ENCODE results near the gene ABHD11.
"Not testable (repeated sequence)": the region's sequence is repeated elsewhere in the genome, so short reads cannot be mapped to it uniquely, and the experiment has no call there.

Gene ABHD11

DNA sequence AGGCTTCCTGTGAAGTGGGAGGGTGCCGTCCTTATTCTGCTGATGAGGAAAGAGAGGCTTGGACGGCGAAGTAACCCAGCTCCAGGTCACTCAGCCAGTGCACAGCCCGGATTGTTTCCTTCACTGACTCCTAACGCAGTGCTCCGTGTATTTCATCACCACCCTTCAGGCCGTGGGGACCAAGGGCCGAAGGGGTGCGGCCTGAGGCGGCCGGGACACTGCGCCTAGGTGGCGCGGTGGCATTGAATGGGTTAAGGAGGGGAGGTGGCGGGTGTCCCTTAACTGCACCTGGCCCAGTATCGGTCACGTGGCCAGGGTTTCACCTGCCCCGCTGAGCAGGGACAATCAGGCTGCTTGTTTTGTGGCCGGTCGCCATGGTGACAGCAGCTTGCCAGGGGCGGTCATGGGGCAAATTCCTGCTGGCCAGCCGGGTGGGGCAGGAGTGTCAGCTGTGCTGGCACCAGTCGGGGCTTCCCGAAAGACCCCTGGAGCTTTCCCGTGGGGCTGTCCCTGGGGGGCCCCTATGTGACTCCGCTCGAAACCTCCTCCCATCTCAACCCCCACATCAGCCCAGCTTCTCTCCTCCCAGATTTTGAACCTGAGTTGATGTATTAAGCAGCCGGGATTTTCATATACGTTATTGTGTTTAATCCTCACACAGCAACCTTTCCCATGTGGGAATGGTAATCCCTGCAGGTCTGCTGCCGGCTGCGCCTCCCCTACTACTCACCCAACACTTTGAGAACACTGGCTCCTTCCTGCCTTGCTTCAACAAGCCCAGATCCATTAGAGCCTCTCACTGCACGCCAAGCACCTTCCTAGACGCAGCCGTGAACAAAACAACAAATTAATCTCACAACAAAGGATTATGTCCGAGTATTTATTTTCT is 4.4 kb upstream of the ABHD11 start:
- no peak for DNase-seq

DNA sequence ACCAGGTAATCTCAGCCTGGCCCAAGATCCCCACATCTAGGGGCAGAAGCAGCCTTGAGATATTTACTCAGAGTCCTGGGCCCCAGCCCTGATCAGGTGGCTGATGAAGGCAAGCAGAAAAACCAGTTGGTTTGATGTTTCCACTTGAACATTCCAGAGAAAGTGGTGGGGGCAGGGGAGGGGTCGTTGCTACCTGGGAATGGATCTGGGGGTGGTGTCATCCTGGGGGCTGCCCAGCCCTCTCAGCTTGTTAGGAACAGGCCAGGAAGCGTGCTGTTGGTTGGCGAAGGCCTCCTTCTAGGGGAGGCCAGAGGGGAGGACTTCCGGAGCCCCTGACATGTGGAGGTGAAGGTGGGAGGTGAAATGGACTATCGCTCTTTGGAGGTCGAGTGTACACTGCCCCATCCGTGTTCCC is 3.7 kb upstream of the ABHD11 start:
- no peak for DNase-seq

DNA sequence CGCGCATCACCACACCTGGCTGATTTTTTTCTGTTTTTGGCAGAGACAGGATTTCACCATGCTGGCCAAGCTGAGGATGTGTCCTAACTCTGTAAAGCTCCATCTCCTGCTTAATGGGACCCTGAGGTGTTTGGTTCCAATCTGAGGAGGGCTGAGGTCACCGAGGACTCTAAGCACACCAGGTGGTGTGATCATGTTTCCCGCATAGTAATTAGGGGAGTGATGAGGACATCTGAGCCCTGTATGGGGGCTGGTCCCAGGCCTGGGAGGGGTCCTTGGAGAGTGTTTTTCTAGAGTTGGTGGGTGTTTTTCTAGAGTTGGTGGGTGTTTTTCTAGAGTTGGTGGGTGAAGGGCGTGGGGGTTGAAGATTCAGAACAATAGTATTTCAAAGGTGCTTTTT is 3.0 kb upstream of the ABHD11 start:
- no peak for DNase-seq

DNA sequence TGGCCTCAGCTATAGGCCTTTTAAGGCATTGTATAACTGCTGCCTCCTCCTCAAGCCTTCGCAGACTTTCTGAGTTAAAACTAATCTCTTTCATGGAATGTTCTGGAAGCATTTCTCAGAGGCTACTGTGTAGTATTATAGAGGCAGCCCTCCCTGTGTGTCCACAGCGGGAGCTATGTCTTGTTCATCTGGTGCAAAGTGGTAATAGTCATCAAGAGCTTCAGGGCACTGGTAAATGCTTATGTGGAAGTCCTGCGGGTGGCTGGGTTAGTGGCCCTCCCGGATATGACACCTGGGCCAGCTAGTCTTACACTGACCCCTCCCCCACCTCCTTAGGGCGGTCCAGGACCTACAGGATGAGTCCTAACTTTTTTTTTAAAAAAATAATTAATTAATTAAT is 2.2 kb upstream of the ABHD11 start:
- no peak for DNase-seq

DNA sequence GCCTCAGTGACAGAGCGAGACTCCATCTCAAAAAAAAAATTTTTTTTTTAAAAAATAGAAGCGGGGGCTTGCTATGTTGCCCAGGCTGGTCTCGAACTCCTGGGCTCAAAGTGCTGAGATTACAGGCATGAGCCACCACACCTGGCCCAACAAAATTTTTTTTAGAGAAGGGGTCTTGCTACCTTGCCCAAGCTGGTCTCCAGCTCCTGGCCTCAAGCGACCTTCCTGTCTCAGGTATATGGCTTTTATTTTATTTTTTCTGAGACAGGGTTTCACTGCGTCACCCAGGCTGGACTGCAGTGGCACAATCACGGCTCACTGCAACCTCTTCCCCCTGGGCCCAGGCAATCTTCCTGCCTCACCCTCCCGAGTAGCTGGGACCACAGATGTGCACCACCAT is 1.6 kb upstream of the ABHD11 start:
- DNase-seq, result no peak

DNA sequence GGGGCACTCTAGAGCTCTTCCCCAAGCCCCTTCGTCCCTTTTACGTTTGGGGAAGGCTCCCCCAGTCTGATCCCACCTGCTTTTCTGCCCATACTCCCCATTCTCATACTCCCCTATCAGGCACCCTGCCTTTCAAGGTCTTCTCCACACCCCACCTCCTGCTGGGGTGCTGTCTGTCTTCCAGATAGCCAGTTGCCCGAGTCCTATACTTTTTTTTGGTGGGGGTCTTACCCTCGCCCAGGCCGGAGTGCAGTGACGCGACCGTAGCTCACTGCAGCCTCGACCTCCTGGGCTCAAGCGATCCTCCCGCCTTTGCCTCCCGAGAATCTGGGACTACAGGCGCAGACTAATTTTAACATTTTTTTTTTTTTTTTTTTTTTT is 775 bp upstream of the ABHD11 start:
- no peak for DNase-seq

DNA sequence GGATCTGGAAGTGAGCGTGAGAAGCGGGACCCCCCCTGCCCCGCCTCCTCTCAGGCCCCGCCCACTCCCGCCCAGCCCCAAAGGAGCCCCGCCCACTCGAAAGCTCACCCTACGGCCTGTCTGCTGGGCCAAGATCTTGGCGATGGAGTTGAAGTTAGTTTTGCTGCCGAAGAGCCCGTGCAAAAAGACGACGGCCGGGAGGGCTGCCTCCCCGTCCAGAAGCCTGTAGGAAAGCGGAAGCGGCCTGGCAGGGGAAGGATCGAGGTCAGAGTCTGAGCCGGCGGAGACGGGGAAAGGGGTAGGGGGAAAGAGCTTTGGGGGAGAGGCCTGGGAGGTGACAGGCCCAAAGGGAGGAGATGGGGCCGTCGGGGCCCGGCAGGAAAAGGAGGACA is 386 bp downstream of the ABHD11 start:
- no peak for DNase-seq

DNA sequence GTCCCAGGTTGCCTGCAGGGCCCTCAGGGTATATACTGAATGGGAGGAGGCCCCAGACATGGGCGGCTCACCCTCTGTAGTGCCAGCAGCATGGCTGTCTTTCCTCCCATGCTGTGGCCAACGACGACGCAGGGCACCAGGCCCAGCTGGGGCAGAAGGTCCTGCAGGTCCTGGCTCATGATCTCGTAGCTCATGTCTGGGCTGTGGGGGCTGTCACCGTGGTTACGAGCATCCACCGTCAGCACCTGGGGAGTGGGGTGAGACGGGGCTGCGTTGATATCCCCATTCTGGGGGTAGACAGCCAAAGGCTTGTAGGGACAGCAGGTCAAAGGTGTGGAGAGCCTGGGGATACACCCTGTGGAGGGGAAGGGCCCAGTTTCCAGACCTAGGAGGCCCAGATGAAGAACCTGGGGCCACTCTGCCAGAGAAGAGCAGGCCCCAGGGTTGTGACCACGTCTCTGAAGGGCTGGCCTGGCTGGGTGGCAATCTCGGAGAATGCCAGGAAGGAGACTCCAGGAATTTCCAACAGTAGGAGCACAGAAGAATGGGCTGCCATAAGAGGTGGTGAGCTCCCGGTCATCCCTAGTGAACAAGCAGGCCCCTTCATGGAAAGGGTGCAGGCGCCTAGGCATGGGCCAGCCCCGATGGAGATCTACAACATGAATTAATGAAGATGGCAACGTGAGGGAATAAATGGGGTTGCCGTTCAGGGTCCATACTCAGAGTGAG is 947 bp downstream of the ABHD11 start:
- DNase-seq, result no peak

DNA sequence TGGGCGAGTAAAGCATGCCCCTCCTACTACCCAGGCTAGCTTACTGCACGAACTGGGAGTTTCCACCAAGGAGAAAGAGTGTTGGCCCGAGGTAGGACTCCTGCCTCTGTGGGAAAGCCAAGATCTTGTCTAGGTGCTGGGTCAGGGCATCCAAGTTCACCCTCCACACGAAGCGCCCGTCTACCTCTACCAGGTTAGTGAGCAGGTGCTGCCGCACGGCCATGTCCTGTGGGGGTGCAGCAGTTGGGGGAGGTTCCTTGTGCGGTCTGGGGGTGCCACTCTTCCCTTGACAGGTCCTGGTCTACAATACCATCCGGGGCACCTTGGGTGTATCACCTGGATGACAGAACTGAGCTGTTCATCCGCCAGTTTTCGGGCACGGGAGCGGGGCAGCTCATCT is 1.7 kb downstream of the ABHD11 start:
- no peak for DNase-seq

DNA sequence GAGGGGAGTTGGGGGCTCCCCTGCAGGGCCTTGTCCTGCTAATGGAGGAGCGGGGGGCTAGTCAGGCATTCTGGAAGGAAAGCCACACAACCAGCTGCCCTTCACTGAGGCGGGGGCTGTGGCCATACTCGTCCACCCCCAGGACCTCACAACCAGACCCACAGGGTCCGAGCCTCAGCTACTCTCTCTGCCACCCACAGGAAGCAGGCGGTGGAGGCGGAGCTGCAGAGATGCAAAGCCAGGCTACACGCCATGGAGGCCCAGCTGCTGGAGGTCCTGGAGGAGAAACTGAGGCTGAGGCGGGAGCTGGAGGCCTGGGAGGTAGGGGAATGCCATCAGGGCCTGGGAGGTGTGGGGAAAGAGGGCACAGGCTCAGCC is 3.1 kb downstream of the ABHD11 start:
- DNase-seq, result no peak

DNA sequence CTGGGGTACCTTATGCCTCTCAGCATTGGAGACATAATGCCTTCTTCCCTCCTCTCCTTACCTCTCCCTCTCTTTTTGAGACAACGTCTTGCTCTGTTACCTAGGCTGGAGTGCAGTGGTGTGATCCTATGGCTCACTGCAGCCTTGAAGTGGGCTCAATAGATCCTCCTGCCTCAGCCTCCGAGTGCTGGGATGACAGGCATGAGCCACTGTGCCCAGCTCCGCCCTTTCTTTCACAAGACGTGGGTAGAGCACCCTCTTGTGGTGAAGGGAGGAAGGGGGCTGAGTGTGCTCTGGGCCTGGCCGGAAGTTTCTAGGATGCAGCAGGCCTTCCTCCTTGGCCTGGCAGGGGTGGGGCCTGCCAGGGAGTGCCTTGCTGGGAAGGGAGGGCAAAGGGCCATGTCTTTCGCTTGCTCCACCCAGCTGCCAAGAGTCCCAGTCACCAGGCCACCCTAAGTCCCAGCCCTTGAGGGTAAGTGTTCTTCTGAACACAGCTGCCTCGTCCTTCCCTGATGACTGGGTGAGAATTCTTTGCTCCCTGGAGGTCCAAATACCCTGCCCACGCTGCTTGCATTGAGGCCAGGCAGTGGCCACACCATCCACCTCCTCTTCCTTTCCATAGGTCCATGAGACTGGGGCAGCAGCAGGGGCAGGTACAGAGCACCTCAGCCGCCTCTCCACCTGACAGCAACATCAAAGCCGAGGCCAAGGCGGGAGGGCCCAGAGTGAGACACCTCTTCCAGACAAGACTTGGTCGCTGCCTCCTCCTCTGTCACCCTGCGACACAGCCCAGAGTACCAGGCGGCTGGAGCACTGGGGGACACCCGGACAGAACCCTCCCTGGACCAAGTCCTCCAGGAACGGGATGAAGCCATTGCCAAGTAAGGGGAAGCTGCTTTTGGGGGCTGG is 3.7 kb downstream of the ABHD11 start:
- DNase-seq, result no peak

DNA sequence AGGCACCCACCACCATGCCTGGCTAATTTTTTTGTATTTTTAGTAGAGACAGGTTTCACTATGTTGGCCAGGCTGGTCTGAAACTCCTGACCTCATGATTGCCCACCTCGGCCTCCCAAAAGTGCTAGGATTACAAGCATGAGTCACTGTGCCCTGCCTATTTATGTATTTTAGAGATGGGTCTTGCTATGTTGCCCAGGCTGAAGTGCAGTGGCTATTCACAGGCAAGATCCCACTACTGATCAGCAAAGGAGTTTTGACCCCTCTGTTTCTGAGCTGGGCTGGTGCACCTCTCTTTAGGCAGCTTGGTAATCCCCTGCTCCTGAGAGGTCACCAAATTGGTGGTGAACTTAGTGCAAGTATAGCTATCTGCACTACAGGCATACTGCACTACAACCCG is 6.2 kb downstream of the ABHD11 start:
- DNase-seq, result no peak

DNA sequence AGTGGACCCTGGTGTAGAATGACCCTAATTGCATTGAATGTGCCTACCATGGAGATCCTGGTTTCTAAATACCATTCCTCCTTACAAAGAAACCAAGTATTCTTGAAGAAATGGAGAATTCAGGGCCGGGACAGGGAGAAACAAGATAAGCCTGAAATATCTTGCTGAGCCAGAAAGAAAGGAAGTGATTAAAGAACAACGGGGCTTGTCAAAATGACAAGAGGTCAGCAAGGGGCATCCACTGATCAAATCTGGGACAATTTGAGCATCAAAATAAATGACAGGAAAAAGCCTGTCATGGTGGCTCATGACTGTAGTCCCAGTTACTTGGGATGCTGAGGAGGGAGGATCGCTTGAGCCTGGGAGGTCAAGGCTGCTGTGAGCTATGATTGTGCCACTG is 8.1 kb downstream of the ABHD11 start:
- DNase-seq, result no peak

DNA sequence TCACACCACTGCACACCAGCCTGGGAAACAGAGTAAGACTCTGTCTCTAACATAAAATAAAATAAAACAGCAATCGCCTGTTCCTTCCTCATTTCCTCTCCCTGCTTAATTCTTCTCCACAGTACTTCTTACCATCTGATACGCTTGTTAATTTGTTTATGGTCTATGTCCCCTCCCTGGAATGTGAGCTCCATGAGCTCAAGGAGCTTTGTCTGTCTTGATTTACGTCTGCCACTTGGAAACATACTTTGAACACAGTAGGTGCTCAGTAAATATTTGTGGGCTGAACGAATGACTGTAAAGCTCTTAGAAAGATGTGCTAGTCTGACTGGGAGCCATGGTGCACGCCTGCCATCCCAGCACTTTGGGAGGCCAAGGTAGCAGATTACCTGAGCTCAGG is 10.1 kb downstream of the ABHD11 start:
- no peak for DNase-seq

DNA sequence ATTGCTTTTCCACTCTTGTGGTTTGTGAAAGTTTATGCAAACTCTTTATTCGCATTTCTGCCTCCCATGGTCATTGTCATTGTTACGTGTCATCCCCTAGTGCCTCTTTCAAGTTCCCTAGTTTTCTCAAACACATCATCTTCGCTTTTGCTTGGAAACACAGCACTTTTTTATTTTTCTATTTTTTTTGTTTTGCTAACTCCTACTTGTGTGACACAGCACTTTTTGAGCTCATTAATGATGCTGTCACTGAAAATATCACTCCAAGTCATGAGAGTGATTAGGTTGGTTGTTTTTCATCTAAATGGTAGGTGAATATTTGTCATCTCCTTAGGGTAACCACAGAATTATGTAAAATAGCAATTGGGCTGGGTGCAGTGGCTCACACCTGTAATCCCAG is 10.7 kb downstream of the ABHD11 start:
- DNase-seq, result no peak

DNA sequence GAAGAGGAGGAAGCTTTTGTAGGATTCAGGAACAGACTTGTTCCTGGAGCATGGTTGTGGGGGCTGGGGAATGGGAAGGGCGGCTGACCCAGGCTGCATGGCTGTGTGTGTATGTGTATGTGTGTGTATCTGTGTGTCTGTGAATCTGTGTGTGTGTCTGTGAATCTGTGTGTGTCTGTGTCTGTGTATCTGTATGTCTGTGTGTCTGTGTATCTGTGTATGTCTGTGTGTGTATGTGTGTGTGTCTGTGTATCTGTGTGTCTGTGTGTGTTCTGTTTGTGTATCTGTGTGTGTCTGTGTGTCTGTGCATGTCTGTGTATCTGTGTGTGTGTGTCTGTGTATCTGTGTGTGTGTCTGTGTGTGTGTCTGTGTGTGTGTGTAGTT is 12.5 kb downstream of the ABHD11 start:
- no peak for DNase-seq

DNA sequence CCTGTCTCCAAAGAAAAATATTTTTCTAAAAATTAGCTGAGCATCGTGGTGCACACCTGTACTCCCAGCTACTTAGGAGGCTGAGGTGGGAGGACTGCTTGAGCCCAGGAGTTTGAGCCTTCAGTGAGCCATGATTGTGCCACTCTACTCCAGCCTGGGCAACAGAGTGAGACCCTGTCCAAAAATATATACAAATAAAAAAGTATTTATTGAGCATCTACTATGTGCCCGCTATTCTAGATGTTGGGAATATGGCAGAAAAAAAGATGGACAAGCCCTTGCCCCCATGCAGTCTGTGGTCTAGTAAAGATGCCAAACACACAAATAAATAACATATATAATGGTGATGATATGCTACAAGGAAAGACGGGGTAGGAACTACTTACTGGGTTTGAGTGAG is 14.8 kb downstream of the ABHD11 start:
- DNase-seq, result no peak

DNA sequence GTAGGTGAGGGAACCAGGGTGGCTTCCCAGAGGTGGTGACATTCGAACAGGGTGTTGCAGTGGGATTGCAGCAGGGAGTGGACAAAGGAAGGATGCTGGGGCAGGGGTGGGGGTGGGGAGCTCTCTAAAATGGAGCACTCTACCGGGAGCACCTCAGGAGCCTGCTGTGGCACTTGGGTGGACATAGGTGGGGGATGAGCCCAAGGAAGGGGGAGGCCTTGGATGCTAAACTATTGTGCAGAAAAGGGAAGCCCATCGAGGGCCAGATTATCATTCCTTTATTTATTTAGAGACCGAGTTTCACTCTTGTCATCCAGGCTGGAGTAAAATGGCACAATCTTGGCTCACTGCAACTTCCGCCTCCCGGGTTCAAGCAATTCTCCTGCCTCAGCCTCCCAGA is 15.8 kb downstream of the ABHD11 start:
- DNase-seq, result no peak

DNA sequence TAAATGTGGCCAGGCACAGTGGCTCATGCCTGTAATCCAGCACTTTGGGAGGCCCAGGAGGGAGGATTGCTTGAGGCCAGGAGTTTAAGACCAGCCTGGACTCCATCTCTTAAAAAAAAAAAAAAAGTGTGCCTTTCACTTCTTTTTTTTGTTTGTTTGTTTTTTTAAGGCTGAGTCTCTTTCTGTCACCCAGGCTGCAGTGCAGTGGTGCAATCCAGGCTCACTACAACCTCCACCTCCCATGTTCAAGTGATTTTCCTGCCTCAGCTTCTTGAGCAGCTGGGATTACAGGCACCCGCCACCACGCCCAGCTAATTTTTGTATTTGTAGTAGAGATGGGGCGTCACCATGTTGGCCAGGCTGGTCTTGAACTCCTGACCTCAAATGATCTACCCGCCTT is 16.4 kb downstream of the ABHD11 start:
- not testable (repeated sequence) for DNase-seq

DNA sequence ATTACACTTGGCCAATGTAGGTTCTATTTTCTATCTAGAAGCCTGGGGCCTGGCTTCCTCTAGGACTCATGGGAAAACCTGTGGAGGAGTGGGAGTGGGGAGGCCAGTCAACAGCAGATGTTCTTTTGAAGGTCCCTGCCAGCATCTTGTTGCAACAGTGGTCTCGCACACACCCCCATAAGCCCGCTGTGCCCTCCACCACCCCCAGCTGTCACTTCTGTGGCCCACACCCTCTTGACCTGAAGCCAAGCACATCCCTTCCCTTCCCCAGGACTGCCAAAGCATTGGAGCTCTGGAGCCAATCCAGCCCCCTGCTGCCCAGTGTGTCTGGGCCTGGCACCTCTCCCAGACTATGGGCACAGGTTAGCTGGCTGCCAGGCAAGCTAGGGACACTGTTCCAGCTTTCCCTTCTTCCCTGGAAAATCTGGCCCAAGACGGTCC is 17.2 kb downstream of the ABHD11 start:
- no peak for DNase-seq

DNA sequence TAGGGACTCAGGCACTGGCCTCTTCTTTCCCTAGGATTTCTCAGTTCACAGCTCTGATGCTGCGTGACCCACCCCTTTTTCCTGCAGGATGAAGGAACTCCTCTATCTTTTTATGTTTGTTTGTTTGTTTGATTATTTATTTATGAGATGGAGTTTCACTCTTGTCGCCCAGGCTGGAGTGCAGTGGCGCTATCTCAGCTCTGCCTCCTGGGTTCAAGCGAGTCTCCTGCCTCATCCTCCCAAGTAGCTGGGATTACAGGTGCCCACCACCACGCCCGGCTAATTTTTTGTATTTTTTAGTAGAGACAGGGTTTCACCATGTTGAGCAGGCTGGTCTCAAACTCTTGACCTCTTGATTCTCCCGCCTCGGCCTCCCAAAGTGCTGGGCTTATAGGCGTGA is 18.2 kb downstream of the ABHD11 start:
- DNase-seq, result not testable (repeated sequence)

DNA sequence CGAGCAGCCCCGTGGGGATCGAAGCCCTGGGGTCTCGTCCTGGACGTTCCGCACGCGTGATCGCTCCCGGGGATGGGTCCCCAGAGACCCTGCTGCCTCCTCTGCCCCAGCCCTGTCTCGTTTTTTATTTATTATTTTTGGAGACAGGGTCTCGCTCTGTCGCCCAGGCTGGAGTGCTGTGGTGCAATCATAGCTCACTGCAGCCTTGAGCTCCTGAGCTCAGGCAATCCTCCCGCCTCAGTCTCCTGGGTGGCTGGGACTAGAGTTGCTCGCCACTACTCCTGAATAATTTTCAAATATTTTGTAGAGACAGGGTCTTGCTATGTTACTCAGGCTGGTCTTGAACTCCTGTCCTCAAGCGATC is 18.8 kb downstream of the ABHD11 start:
- no peak for DNase-seq

Measured in cortex of kidney (tissue), 1 donor.